SIG-M5 (cell line): ENCODE measurements around the gene PCGF2.

Source experiments
- DNase-seq: peaks from one replicate; lab custom pipeline; 2025; lab: John Stamatoyannopoulos, UW

PCGF2 gene

GRCh38 chr17:38703742-38704605 lies 44.2 kb downstream of the PCGF2 start:
- no peak for DNase-seq

GRCh38 chr17:38702916-38703741 lies 45.0 kb downstream of the PCGF2 start:
- no peak for DNase-seq

GRCh38 chr17:38702166-38702915 lies 45.8 kb downstream of the PCGF2 start:
- no peak for DNase-seq

- no peak for DNase-seq
Observed at GRCh38 chr17:38701504-38702165, 46.5 kb downstream of the PCGF2 start.

- no peak for DNase-seq
Observed at GRCh38 chr17:38698760-38699159, 49.4 kb downstream of the PCGF2 start.

GRCh38 chr17:38697061-38697820 lies 50.9 kb downstream of the PCGF2 start:
- DNase-seq, result no peak

GRCh38 chr17:38693700-38694329 lies 54.3 kb downstream of the PCGF2 start:
- DNase-seq, result no peak

GRCh38 chr17:38691154-38691553 lies 57.0 kb downstream of the PCGF2 start:
- DNase-seq, result no peak

- DNase-seq, result no peak
Observed at GRCh38 chr17:38690386-38690785, 57.8 kb downstream of the PCGF2 start.

GRCh38 chr17:38687286-38687685 lies 60.9 kb downstream of the PCGF2 start:
- no peak for DNase-seq

GRCh38 chr17:38685491-38685890 lies 62.6 kb downstream of the PCGF2 start:
- DNase-seq, result no peak
